Neural cell (in vitro differentiated cells): ENCODE results near the gene TTC39B. TPM values are rescaled to one million over a fixed set of nuclear protein-coding genes. Genes with fewer than 3 reads are reported as not detected.

Experiments
- H2AFZ ChIP-seq: fragments of 200-600, 300-800 bp; sonication (generic), shearing (Covaris generic); 2 replicates; pipeline ENCODE4 v1.6.0; 2014; ENCODE audit warnings: low read depth, mild to moderate bottlenecking, antibody characterized with exemption, low read length, moderate library complexity
- H3F3A ChIP-seq: fragments of 200-600 bp; shearing (Covaris generic); 2 replicates; pipeline ENCODE4 v1.6.1; 2016; ENCODE audit warnings: mild to moderate bottlenecking, moderate library complexity, mixed read lengths, antibody characterized with exemption, low read length; ENCODE audit not compliant: insufficient read depth, poor library complexity, severe bottlenecking
- H3K27ac ChIP-seq: fragments of 200-600, 300-800 bp; sonication (generic), shearing (Covaris generic); 2 replicates; pipeline ENCODE4 v1.5.1; 2014; ENCODE audit warnings: mild to moderate bottlenecking, low read length, moderate library complexity
- H3K27me3 ChIP-seq: fragments of 300-800, 200-600 bp; sonication (generic), shearing (Covaris generic); 2 replicates; pipeline ENCODE4 v1.6.0; 2014; ENCODE audit warnings: mild to moderate bottlenecking, low read depth, low read length, moderate library complexity; ENCODE audit not compliant: insufficient read depth
- H3K36me3 ChIP-seq: fragments of 300-800, 200-600 bp; sonication (generic), shearing (Covaris generic); 2 replicates; pipeline ENCODE4 v1.5.1; 2014; ENCODE audit warnings: mild to moderate bottlenecking, antibody characterized with exemption, low read length, moderate library complexity; ENCODE audit not compliant: insufficient read depth
- H3K4me2 ChIP-seq: fragments of 300-800, 200-600 bp; sonication (generic), shearing (Covaris generic); 2 replicates; pipeline ENCODE4 v1.6.0; 2014; ENCODE audit warnings: mild to moderate bottlenecking, low read length
- H3K4me3 ChIP-seq: fragments of 300-800, 200-600 bp; sonication (generic), shearing (Covaris generic); 2 replicates; pipeline ENCODE4 v1.5.1; 2014; ENCODE audit warnings: mild to moderate bottlenecking, low read length, moderate library complexity
- H3K79me2 ChIP-seq: fragments of 200-600 bp; shearing (Covaris generic); replicated peaks from 2 replicates; pipeline ENCODE4 v1.6.0; 2014; ENCODE audit warnings: mild to moderate bottlenecking, low read length, moderate library complexity; ENCODE audit not compliant: insufficient read depth
- H3K9ac ChIP-seq: fragments of 300-800, 200-600 bp; sonication (generic), shearing (Covaris generic); 2 replicates; pipeline ENCODE4 v1.6.1; 2016; ENCODE audit warnings: mild to moderate bottlenecking, low read length, mixed read lengths
- H3K9me2 ChIP-seq: fragments of 200-600 bp; shearing (Covaris generic); 2 replicates; pipeline ENCODE4 v1.6.1; 2016; ENCODE audit warnings: mild to moderate bottlenecking, low read length, mixed read lengths; ENCODE audit not compliant: insufficient read depth
- H3K9me3 ChIP-seq: fragments of 200-600, 300-800 bp; sonication (generic), shearing (Covaris generic); 2 replicates; pipeline ENCODE4 v1.6.1; 2016; ENCODE audit warnings: mild to moderate bottlenecking, mixed run types, low read length, moderate library complexity, mixed read lengths
- H4K20me1 ChIP-seq: fragments of 200-600 bp; shearing (Covaris generic); 2 replicates; pipeline ENCODE4 v1.6.1; 2016; ENCODE audit warnings: mild to moderate bottlenecking, mixed run types; ENCODE audit not compliant: insufficient read depth
- CTCF ChIP-seq: fragments of 450-650 bp; IDR thresholded peaks from 2 replicates; pipeline ENCODE4 v1.5.1; 2014; ENCODE audit warnings: antibody characterized with exemption, mild to moderate bottlenecking, moderate library complexity; ENCODE audit not compliant: poor library complexity, severe bottlenecking
- EP300 ChIP-seq: fragments of 450-650 bp; conservative IDR thresholded peaks from 2 replicates; pipeline ENCODE4 v1.6.1; 2014; ENCODE audit warnings: antibody characterized with exemption, mild to moderate bottlenecking, moderate library complexity; ENCODE audit not compliant: poor library complexity, severe bottlenecking
- EZH2 ChIP-seq: fragments of 200-600, 300-800 bp; shearing (Covaris generic), sonication (generic); IDR thresholded peaks from 2 replicates; pipeline ENCODE4 v1.6.1; 2014; ENCODE audit warnings: antibody characterized with exemption, low read length, borderline replicate concordance, mild to moderate bottlenecking; ENCODE audit not compliant: insufficient read depth, poor library complexity, severe bottlenecking
- MXI1 ChIP-seq: fragments of 450-650 bp; conservative IDR thresholded peaks from 2 replicates; pipeline ENCODE4 v1.6.1; 2014; ENCODE audit warnings: antibody characterized with exemption, mild to moderate bottlenecking; ENCODE audit not compliant: poor library complexity, severe bottlenecking
- POLR2AphosphoS5 ChIP-seq: IDR thresholded peaks from 2 replicates; pipeline ENCODE4 v1.6.1; 2012
- RAD21 ChIP-seq: fragments of 450-650 bp; conservative IDR thresholded peaks from 2 replicates; pipeline ENCODE4 v1.6.1; 2014; ENCODE audit warnings: antibody characterized with exemption, mild to moderate bottlenecking, moderate library complexity
- REST ChIP-seq: IDR thresholded peaks from 2 replicates; pipeline ENCODE4 v1.6.1; 2012; ENCODE audit warnings: borderline replicate concordance
- SMC3 ChIP-seq: fragments of 450-650 bp; conservative IDR thresholded peaks from 2 replicates; pipeline ENCODE4 v1.6.1; 2014; ENCODE audit warnings: antibody characterized with exemption, mild to moderate bottlenecking, moderate library complexity; ENCODE audit not compliant: poor library complexity
- TAF1 ChIP-seq: IDR thresholded peaks from 2 replicates; pipeline ENCODE4 v1.6.1; 2012; ENCODE audit warnings: low read depth
- polyA plus RNA-seq: library from polyadenylated mRNA; depleted of rRNA; stranded (reverse); fragments of >200 nt; gene quantifications from 2 replicates; pipeline ENCODE4 v1.2.3, GENCODE V29; 2014

Gene TTC39B
- polyA plus RNA-seq, 1 donor from 2014 or later = 2.8 TPM

GRCh38 chr9:15192856-15193255 is 114.2 kb downstream of the TTC39B start:
- H3K9ac ChIP-seq = no peak overlapping the region
- TF ChIP-seq RAD21 (no peak), EZH2 (no peak), EP300 (no peak), CTCF (no peak), SMC3 (no peak), POLR2AphosphoS5 (no peak), REST (no peak), TAF1 (no peak), MXI1 (no peak)
- H3K27ac ChIP-seq = no peak overlapping the region
- H4K20me1 ChIP-seq = no peaks in the 10 kb centered on the region
- H3K4me3 ChIP-seq = no peak overlapping the region
- H3K4me2 ChIP-seq = no peak overlapping the region
- H3K9me3 ChIP-seq = no peaks in the 10 kb centered on the region
- H3K27me3 ChIP-seq = no peaks in the 10 kb centered on the region
- no peaks in the 10 kb centered on the region for H3K36me3 ChIP-seq
- H3K9me2 ChIP-seq = no peaks in the 10 kb centered on the region
- H3F3A ChIP-seq = no peaks in the 10 kb centered on the region
- H2AFZ ChIP-seq = no peak overlapping the region
- H3K79me2 ChIP-seq = no peaks in the 10 kb centered on the region

- no peaks in the 10 kb centered on the region for H3K9me3 ChIP-seq
- H3K36me3 ChIP-seq = no peaks in the 10 kb centered on the region
Measured at GRCh38 chr9:15191378-15191777, 115.6 kb downstream of the TTC39B start.

More at GRCh38 chr9:15191378-15191777, 115.6 kb downstream of the TTC39B start:
- H3K27ac ChIP-seq = no peak overlapping the region
- no peak overlapping the region for H3K4me3 ChIP-seq
- H3K79me2 ChIP-seq = no peaks in the 10 kb centered on the region
- H3K9ac ChIP-seq = no peak overlapping the region
- H3K9me2 ChIP-seq = no peaks in the 10 kb centered on the region
- no peaks in the 10 kb centered on the region for H3F3A ChIP-seq
- H3K4me2 ChIP-seq = no peak overlapping the region
- TF ChIP-seq RAD21 (no peak), TAF1 (no peak), MXI1 (no peak), POLR2AphosphoS5 (no peak), EP300 (no peak), CTCF (no peak), SMC3 (no peak), REST (no peak), EZH2 (no peak)
- H2AFZ ChIP-seq = no peak overlapping the region
- H4K20me1 ChIP-seq = no peaks in the 10 kb centered on the region
- H3K27me3 ChIP-seq = no peaks in the 10 kb centered on the region
